Fibroblast of villous mesenchyme (primary cell): Measurements from ENCODE around the gene SEMA6A. TPM values are rescaled to one million over a fixed set of nuclear protein-coding genes. Genes with fewer than 3 reads are reported as not detected.
A peak's percentile ranks its signal among the peaks of the same experiment; 100 is the strongest.

Source experiments
- DNase-seq: peaks from one replicate; pipeline ENCODE4 v3.0.0-alpha.2; 2010; ENCODE audit warnings: low read depth
- H3K4me3 ChIP-seq: 2 replicates; pipeline ENCODE4 v1.5.1; 2011; ENCODE audit warnings: low read depth, mild to moderate bottlenecking, low read length
- total RNA-seq: library from RNA; depleted of rRNA; stranded (reverse); fragments of >200 nt; gene quantifications from 2 replicates; pipeline ENCODE4 v1.2.3, GENCODE V29; 2012
- TF ChIP-seq, protein P1 (sequence below): IDR thresholded peaks from 2 replicates; pipeline ENCODE4 v1.5.1; 2012; ENCODE audit warnings: low read depth, mild to moderate bottlenecking, low read length; ENCODE audit not compliant: insufficient read depth

Gene SEMA6A
- total RNA-seq, 1 donor: 2.2 TPM

DNA sequence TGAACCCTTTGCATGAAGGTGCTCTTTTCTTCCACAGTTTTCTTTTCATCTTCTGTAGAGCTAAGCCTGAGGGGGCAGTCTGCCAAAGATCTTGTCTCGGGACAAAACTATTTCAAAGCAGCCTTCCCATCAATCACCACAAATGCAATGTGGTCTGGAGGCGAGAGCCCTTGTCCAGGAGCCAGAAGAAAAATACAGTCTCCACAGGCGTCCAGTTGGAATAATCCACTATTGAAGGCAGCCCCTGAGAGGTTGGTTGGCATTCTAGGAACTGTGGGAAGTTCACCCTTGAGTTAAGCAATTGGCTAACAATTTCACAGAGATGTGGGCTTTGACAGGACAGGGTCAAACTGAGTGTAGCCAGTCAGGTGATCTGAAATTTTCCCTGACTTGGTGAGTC, 72.0 kb downstream of the SEMA6A start:
- TF ChIP-seq, protein P1, sequence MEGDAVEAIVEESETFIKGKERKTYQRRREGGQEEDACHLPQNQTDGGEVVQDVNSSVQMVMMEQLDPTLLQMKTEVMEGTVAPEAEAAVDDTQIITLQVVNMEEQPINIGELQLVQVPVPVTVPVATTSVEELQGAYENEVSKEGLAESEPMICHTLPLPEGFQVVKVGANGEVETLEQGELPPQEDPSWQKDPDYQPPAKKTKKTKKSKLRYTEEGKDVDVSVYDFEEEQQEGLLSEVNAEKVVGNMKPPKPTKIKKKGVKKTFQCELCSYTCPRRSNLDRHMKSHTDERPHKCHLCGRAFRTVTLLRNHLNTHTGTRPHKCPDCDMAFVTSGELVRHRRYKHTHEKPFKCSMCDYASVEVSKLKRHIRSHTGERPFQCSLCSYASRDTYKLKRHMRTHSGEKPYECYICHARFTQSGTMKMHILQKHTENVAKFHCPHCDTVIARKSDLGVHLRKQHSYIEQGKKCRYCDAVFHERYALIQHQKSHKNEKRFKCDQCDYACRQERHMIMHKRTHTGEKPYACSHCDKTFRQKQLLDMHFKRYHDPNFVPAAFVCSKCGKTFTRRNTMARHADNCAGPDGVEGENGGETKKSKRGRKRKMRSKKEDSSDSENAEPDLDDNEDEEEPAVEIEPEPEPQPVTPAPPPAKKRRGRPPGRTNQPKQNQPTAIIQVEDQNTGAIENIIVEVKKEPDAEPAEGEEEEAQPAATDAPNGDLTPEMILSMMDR: no peak
- no peak overlapping the region for H3K4me3 ChIP-seq
- DNase-seq: peak; percentile 27

DNA sequence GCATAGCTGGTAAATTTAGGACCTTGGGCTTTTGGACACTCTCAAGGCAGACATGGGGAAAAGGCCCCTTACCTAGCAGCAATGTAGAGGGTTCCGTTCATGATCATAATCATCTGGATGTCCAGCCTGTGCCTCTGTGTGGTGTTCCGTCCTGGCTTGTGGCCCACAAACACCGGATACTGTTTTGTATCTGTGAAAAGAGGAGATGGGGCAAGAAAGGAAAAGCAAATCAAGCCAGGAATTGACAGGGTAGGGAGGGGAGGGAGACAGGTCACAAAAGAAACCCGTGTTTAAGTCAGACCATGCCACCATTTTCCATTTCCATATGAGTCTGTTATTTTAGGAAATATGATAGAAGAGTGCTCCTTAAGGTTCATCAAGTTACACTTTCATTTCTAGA, 72.5 kb downstream of the SEMA6A start:
- no peak overlapping the region for H3K4me3 ChIP-seq
- TF ChIP-seq, protein P1: no peak
- no peak for DNase-seq

DNA sequence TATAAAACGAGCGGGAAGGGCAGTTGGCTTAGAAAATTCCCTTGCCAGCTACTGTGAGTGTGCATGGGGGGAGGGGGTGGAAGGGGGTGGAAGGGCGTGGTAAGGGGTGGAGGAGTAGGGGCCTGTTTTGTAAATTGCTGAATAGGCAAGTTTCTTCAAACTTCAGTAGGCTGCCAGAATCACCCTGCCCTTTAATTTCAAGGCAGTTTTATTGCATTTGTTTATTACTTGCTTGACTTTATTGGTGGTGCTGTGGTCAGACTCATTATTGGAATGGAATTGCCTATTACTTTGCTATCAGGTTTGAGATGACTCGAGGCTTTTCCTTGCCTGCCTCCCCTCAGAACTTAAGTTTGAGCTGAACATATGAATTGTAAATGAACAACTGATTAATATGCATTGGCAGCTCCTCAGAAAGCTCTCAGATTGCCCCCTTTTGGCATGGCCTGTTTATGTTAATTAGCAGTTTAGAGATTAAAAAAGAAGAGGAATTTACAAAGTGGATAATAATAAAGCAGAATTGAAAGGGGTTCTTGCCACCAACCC, 76.0 kb downstream of the SEMA6A start:
- no peak overlapping the region for H3K4me3 ChIP-seq
- no peak for DNase-seq
- TF ChIP-seq, protein P1: no peak

GRCh38 chr5:116497631-116498030, 77.0 kb downstream of the SEMA6A start:
- DNase-seq: no peak
- TF ChIP-seq, protein P1: no peak
- no peak overlapping the region for H3K4me3 ChIP-seq

DNA sequence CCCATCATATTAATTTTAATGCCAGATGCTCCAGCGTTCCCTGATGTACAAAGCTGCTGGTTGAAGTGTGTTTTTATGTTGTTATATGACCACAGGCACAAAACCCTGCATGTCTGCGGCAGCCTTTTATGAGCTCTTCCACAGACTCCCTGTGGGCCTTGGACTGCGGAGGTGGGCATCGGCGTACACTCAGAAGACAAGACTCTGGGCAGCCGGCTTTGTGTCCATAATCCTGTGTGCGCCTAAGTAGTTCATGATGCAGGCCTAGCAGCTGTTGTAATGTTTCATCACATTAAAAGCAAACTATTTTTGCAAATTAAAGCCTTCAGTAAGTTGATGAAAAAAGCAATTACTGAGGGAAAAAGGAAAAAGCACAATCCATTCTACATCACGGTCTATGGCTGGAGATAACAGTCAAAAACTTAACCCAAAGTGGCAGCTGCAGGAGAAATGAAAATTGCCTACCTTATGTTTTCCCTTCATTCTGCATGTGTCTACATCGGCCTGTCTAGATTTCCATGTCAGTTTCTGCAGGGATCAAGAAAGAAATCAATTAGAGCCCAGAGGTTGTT, 78.8 kb downstream of the SEMA6A start:
- H3K4me3 ChIP-seq: no peak overlapping the region
- no peak for DNase-seq
- TF ChIP-seq, protein P1: no peak

DNA sequence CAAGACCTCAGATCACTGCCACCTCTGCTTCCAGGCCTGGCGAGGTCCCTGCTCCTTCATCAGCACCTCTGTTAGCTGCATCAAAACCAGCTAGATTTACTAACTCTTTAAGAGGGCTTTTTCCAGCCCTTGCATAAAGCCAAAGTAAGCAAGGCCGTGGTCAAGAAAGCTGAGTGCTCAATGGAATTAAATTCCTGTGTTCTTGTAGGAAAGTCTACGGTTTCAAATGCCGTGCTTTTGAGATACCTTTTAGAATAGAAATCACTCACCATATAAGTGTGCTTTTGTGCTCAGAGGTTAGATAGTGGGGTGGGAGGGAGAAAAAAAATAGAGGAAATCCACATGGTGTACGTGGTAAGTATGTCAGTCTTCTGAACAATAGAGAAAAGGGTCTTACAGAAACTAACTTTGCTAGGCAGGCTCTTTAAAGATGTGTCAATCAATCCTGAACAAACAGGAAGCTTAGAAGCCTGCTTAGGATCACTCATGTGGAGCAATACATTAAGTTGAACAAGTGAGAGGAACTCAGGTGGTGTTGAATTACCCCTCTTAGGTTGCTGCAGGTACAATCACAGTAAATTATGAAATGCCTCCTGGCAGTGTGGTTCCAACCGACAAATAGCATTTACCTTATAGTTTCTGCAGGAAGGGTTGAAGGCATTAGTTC, 79.7 kb downstream of the SEMA6A start:
- no peak overlapping the region for H3K4me3 ChIP-seq
- no peak for DNase-seq
- TF ChIP-seq, protein P1: no peak
